ENCODE measurements around the gene CHN2.

The CHN2 gene

DNA sequence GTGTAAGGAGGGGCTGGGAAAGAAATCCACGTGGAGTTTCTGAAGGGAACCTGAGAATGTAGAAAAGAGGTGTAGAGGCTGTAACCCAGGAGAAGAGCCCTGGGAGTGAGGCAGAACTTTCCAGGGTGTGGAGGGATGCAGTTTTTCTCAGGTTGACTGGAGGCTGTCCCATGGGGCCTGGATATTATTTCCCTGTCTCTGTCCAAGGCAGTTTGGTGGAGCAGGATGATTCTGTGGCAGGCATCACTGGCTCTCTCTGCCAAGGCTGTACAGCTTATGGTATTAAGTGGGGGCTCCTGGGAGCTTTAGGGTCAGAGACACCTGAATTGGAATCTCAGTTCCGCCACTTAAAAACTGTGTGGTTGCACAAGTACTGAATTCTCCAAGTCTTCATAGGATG lies 81.6 kb downstream of the CHN2 start:
- Histone ChIP-seq H3K36me3 (ENCODE audit: low read length) (no peaks in the 10 kb centered on the region), H4K20me1 (ENCODE audit: low read depth, low read length) (no peaks in the 10 kb centered on the region), H3K79me2 (ENCODE audit: insufficient read depth, low read length) (no peaks in the 10 kb centered on the region), H3K4me2 (ENCODE audit: low read depth, low read length, poor library complexity, severe bottlenecking) (peak overlapping the region; percentile 56), H2AFZ (ENCODE audit: low read depth, low read length, severe bottlenecking) (no peak overlapping the region), H3K9me2 (replicated peaks; ENCODE audit: insufficient read depth, low read length) (no peaks in the 10 kb centered on the region), H3F3A (ENCODE audit: insufficient read depth) (peaks cover 23% of the 10 kb centered on the region), H3K27me3 (ENCODE audit: low read length) (no peaks in the 10 kb centered on the region), H3K4me3 (ENCODE audit: insufficient read depth, low read length, poor library complexity, severe bottlenecking) (no peak overlapping the region), H3K9ac (ENCODE audit: low read length) (peak overlapping the region; percentile 47), H3K27ac (ENCODE audit: low read depth, low read length) (peak overlapping the region; percentile 95), H3K9me3 (ENCODE audit: insufficient read depth, low read length) (no peaks in the 10 kb centered on the region)
- TF ChIP-seq, protein P1, sequence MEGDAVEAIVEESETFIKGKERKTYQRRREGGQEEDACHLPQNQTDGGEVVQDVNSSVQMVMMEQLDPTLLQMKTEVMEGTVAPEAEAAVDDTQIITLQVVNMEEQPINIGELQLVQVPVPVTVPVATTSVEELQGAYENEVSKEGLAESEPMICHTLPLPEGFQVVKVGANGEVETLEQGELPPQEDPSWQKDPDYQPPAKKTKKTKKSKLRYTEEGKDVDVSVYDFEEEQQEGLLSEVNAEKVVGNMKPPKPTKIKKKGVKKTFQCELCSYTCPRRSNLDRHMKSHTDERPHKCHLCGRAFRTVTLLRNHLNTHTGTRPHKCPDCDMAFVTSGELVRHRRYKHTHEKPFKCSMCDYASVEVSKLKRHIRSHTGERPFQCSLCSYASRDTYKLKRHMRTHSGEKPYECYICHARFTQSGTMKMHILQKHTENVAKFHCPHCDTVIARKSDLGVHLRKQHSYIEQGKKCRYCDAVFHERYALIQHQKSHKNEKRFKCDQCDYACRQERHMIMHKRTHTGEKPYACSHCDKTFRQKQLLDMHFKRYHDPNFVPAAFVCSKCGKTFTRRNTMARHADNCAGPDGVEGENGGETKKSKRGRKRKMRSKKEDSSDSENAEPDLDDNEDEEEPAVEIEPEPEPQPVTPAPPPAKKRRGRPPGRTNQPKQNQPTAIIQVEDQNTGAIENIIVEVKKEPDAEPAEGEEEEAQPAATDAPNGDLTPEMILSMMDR (IDR thresholded peaks at IDR 0.05; ENCODE audit: insufficient read depth, low read length, poor library complexity, severe bottlenecking), result no peak
- TF ChIP-seq EZH2phosphoT487 (conservative IDR thresholded peaks at IDR 0.05; ENCODE audit: low read length), result no peak

DNA sequence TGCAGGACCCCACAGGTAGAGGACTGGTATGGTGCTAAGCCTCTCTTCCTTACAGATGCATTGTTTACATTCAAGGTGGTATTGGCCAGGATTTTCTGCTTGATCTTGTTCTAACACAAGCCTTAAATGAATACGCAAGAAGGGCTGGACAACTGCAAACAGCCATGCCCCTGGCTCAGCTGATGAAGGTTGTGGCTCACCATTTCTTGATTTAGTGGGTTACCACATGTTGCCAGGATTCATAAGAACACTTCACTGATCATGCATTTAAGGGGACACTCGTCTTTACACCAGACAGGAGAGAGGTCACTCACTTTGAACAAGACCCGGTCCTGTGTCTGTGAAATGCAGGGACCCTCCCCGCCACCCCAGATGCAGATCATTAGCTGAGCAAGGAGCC lies 82.2 kb downstream of the CHN2 start:
- H3K79me2 ChIP-seq (ENCODE audit: insufficient read depth, low read length), result no peaks in the 10 kb centered on the region
- H3F3A ChIP-seq (ENCODE audit: insufficient read depth), result peaks cover 23% of the 10 kb centered on the region
- peak overlapping the region; percentile 95 for H3K27ac ChIP-seq (ENCODE audit: low read depth, low read length)
- H3K9ac ChIP-seq (ENCODE audit: low read length), result peak overlapping the region; percentile 47
- no peaks in the 10 kb centered on the region for H3K36me3 ChIP-seq (ENCODE audit: low read length)
- no peak for TF ChIP-seq EZH2phosphoT487 (conservative IDR thresholded peaks at IDR 0.05; ENCODE audit: low read length)
- TF ChIP-seq, protein P1 (IDR thresholded peaks at IDR 0.05; ENCODE audit: insufficient read depth, low read length, poor library complexity, severe bottlenecking), result no peak
- no peak overlapping the region for H2AFZ ChIP-seq (ENCODE audit: low read depth, low read length, severe bottlenecking)
- H3K9me2 ChIP-seq (replicated peaks; ENCODE audit: insufficient read depth, low read length), result no peaks in the 10 kb centered on the region
- H3K4me2 ChIP-seq (ENCODE audit: low read depth, low read length, poor library complexity, severe bottlenecking), result peak overlapping the region; percentile 56
- no peaks in the 10 kb centered on the region for H4K20me1 ChIP-seq (ENCODE audit: low read depth, low read length)
- no peaks in the 10 kb centered on the region for H3K27me3 ChIP-seq (ENCODE audit: low read length)
- no peaks in the 10 kb centered on the region for H3K9me3 ChIP-seq (ENCODE audit: insufficient read depth, low read length)
- no peak overlapping the region for H3K4me3 ChIP-seq (ENCODE audit: insufficient read depth, low read length, poor library complexity, severe bottlenecking)

DNA sequence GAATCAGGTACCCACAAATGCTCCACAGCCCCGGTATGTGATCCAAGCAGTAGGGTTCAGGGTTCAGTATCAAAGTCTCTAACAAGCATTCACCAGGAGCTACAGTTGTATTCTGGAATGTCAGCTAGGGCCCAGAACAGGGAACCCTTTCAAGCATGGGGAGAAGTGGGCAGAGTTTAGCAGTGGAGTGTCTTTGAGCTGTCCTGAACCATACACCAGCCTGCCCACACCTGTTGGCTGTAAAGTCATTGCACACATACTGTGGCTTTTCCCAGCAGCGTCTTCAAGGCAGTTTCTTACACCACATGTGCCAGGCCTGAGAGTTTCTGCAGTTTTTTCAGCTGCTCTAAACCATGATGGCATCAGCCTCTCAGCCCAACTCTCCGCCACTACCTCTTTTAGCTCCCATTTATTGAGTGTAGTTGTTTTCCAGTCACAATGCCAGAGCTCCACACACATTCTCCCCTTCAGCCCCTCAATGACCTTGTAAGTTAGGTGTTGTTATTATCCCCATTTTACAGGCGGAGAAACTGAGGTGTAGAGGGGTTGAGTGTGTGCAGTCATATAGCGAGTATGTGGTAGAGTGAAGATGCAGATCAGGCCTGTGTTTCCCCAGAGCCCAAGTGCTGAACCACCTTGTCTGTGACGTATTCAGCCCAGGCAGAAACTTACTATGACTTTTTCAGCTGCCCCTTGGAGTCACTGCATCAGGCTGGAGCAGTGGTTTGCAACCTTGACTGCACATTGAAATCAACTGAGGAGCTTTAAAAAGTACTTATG lies 83.1 kb downstream of the CHN2 start:
- no peak for TF ChIP-seq EZH2phosphoT487 (conservative IDR thresholded peaks at IDR 0.05; ENCODE audit: low read length)
- TF ChIP-seq, protein P1 (IDR thresholded peaks at IDR 0.05; ENCODE audit: insufficient read depth, low read length, poor library complexity, severe bottlenecking), result no peak
- H3K4me3 ChIP-seq (ENCODE audit: insufficient read depth, low read length, poor library complexity, severe bottlenecking), result no peak overlapping the region
- no peaks in the 10 kb centered on the region for H3K27me3 ChIP-seq (ENCODE audit: low read length)
- no peaks in the 10 kb centered on the region for H3K9me3 ChIP-seq (ENCODE audit: insufficient read depth, low read length)
- H3K79me2 ChIP-seq (ENCODE audit: insufficient read depth, low read length), result no peaks in the 10 kb centered on the region
- no peaks in the 10 kb centered on the region for H4K20me1 ChIP-seq (ENCODE audit: low read depth, low read length)
- H2AFZ ChIP-seq (ENCODE audit: low read depth, low read length, severe bottlenecking), result no peak overlapping the region
- H3F3A ChIP-seq (ENCODE audit: insufficient read depth), result peaks cover 29% of the 10 kb centered on the region
- H3K4me2 ChIP-seq (ENCODE audit: low read depth, low read length, poor library complexity, severe bottlenecking), result peak overlapping the region; percentile 56
- H3K27ac ChIP-seq (ENCODE audit: low read depth, low read length), result peak overlapping the region; percentile 95
- H3K9me2 ChIP-seq (replicated peaks; ENCODE audit: insufficient read depth, low read length), result no peaks in the 10 kb centered on the region
- H3K9ac ChIP-seq (ENCODE audit: low read length), result peak overlapping the region; percentile 47
- no peaks in the 10 kb centered on the region for H3K36me3 ChIP-seq (ENCODE audit: low read length)
